Tibial nerve (tissue), 4 donors: ENCODE data around the gene XPOT. TPM values are rescaled to one million over a fixed set of nuclear protein-coding genes. Genes with fewer than 3 reads are reported as not detected.

ENCODE experiments used
- DNase-seq, 2 donors: peaks; one replicate each; pipeline ENCODE4 v3.0.0-alpha.2; 2019; ENCODE audit warnings: low spot score in 2 of 2
- H3K27ac ChIP-seq, 4 donors: fragments of 200-600 bp; sonication (generic) in 3 of 4; one replicate each; pipeline ENCODE4 v1.5.1; 2017 to 2019; ENCODE audit warnings: mild to moderate bottlenecking in 1 of 4
- H3K27me3 ChIP-seq, 2 donors: fragments of 200-600 bp; sonication (generic) in 1 of 2; one replicate each; pipeline versions ENCODE4 v1.5.1 to v1.6.0; 2017 to 2019
- H3K36me3 ChIP-seq, 3 donors: fragments of 200-600 bp; sonication (generic); one replicate each; pipeline ENCODE4 v1.5.1; 2018 to 2019
- H3K4me1 ChIP-seq, 4 donors: fragments of 200-600 bp; sonication (generic) in 3 of 4; one replicate each; pipeline ENCODE4 v1.5.1; 2017 to 2019
- H3K4me3 ChIP-seq, 4 donors: fragments of 200-600 bp; sonication (generic) in 3 of 4; one replicate each; pipeline ENCODE4 v1.5.1; 2017 to 2019; ENCODE audit warnings: mild to moderate bottlenecking in 1 of 4, moderate library complexity in 1 of 4
- H3K9me3 ChIP-seq, 4 donors: fragments of 200-600 bp; sonication (generic) in 3 of 4; one replicate each; pipeline ENCODE4 v1.5.1; 2017 to 2019
- EP300 ChIP-seq, 2 donors: sonication (generic); formaldehyde crosslinking; IDR thresholded peaks; one replicate each; pipeline ENCODE4 v1.6.1; 2017; ENCODE audit warnings: antibody characterized with exemption in 2 of 2, mild to moderate bottlenecking in 1 of 2
- POLR2A ChIP-seq, 2 donors: fragments of 450-650 bp; IDR thresholded peaks; one replicate each; pipeline ENCODE4 v1.6.1; 2017; ENCODE audit warnings: antibody characterized with exemption in 2 of 2, mild to moderate bottlenecking in 2 of 2, moderate library complexity in 2 of 2
- WGBS, 2 donors: methylation state at CpG; one replicate each; pipeline ENCODE4 v1.1.5; 2018; 5-methylcytosine and 5-hydroxymethylcytosine counted together
- total RNA-seq, 4 donors: library from RNA; depleted of rRNA; stranded (reverse); fragments of >200 nt; gene quantifications; one replicate each; pipeline ENCODE4 v1.1.0, GENCODE V29; 2016
- TF ChIP-seq, protein P1 (sequence below), 5 experiments: fragments of 200-600 bp in 3 of 5; fragments of 450-650 bp in 2 of 5; sonication (generic) in 3 of 5; IDR thresholded peaks; one replicate each; pipeline ENCODE4 v1.5.1; 2016 to 2019; ENCODE audit warnings: antibody characterized with exemption in 5 of 5, mild to moderate bottlenecking in 3 of 5, moderate library complexity in 2 of 5

The XPOT gene
- total RNA-seq, 4 donors from 2014 or later: 42.6 to 53.3 (median 45.3) TPM

DNA sequence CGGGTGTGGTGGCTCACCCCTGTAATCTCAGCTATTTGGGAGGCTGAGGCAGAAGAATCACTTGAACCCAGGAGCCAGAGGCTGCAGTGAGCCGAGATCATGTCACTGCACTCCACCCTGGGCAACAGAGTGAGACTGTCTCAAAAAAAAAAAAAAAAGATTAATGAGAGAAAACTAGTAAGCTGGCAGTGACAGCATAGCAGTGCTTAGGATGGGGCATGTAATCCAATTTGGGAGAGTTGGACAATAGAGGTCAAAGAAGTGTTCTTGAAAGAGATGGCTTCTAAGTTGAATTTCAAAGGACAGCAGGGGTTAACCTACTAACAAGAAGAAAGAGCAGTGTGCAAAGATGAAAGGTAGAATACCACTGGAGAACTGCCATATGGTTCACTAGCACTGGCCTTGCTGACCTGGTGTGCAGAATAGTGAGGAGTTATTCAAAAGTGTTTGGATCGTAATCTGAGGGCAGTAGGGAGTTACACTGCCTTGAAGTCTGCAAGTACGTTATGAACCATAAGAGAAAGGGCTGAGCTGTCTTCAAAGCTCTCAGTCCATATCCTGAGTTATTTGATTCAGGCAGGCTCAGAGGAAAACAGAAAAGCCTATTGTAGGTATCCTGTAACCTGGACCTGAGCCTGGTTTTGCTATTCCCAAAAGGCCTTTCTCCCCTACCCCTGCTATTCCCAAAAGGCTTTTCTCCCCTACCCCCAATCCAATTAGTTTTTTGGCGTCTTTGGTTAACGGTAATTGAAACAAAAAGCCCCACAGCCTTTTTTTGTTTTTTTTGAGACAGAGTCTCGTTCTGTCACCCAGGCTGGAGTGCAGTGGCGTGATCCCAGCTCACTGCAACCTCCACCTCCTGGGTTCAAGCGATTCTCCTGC is 3.4 kb downstream of the XPOT start:
- TF ChIP-seq, protein P1, sequence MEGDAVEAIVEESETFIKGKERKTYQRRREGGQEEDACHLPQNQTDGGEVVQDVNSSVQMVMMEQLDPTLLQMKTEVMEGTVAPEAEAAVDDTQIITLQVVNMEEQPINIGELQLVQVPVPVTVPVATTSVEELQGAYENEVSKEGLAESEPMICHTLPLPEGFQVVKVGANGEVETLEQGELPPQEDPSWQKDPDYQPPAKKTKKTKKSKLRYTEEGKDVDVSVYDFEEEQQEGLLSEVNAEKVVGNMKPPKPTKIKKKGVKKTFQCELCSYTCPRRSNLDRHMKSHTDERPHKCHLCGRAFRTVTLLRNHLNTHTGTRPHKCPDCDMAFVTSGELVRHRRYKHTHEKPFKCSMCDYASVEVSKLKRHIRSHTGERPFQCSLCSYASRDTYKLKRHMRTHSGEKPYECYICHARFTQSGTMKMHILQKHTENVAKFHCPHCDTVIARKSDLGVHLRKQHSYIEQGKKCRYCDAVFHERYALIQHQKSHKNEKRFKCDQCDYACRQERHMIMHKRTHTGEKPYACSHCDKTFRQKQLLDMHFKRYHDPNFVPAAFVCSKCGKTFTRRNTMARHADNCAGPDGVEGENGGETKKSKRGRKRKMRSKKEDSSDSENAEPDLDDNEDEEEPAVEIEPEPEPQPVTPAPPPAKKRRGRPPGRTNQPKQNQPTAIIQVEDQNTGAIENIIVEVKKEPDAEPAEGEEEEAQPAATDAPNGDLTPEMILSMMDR (IDR thresholded peaks at IDR 0.05): no peak
- TF ChIP-seq EP300 (IDR thresholded peaks at IDR 0.05): no peak

DNA sequence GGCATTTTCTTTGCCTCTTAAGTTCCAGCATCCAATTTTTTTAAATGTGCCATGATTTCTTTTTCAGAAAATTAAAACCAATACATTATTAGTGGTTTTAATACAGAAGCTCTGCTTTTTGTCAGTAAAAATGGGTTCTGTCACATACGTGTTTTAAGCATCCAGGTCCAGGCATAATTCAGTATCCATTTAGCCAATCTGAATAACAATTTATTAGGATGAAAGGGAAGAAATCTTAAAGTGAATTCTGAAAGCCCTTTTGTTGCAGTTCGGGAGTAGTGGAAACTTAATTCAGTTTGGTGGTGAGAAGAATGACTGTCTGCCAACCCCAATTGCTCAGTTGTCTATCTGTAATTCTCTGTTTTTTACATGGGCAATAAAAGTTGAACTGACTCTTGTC is 7.2 kb downstream of the XPOT start:
- Histone ChIP-seq H3K27me3 (no peaks in the 10 kb centered on the region), H3K27ac (no peak overlapping the region), H3K36me3 (peaks cover 0 to 55% (median 2%) of the 10 kb centered on the region in 3 donors), H3K9me3 (no peaks in the 10 kb centered on the region), H3K4me3 (no peak overlapping the region), H3K4me1 (peaks cover 0 to 20% (median 0%) of the 10 kb centered on the region in 4 donors)
- TF ChIP-seq EP300 (IDR thresholded peaks at IDR 0.05) (no peak), POLR2A (IDR thresholded peaks at IDR 0.05) (no peak)
- TF ChIP-seq, protein P1 (IDR thresholded peaks at IDR 0.05): no peak
- WGBS, 2 donors: 56 to 65% methylated on average over 2 of the region's 2 CpGs
- no peak for DNase-seq

More for the DNA sequence above, 3.4 kb downstream of the XPOT start:
- 74 to 76% methylated on average over 9 of the region's 9 CpGs for WGBS, 2 donors
- peaks cover 0 to 39% (median 8%) of the 10 kb centered on the region in 4 donors for H3K4me1 ChIP-seq
- H3K36me3 ChIP-seq: peaks cover 0 to 16% (median 2%) of the 10 kb centered on the region in 3 donors
- no peak overlapping the region for H3K27ac ChIP-seq
- no peak overlapping the region for H3K4me3 ChIP-seq
- no peaks in the 10 kb centered on the region for H3K9me3 ChIP-seq
- DNase-seq: no peak
- H3K27me3 ChIP-seq: no peaks in the 10 kb centered on the region

DNA sequence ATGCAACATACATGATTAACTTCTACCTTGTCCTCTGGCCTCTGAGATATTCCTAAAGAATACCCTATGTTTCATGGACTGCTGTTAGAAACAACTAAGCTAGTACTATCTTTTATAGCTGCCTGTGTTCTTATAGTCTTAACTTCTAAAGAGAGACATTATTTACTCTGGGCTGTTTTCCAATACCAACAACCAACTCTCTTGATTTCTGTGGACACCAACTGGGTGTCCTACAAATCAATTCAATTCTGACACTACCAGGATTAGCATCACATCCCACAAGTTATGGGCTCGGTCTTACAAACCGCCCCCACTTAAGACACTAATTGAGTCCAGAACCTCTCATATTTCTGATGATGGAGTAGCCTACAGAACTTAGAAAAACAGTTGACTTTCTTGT is 8.3 kb downstream of the XPOT start:
- Histone ChIP-seq H3K27ac (no peak overlapping the region), H3K36me3 (peaks cover 2 to 65% (median 7%) of the 10 kb centered on the region in 3 donors), H3K27me3 (no peaks in the 10 kb centered on the region), H3K9me3 (no peaks in the 10 kb centered on the region), H3K4me3 (no peak overlapping the region), H3K4me1 (peaks cover 0 to 15% (median 0%) of the 10 kb centered on the region in 4 donors)
- 79 to 86% methylated on average over 2 of the region's 2 CpGs for WGBS, 2 donors
- TF ChIP-seq POLR2A (IDR thresholded peaks at IDR 0.05) (no peak), EP300 (IDR thresholded peaks at IDR 0.05) (no peak)
- TF ChIP-seq, protein P1 (IDR thresholded peaks at IDR 0.05): no peak
- DNase-seq: no peak

DNA sequence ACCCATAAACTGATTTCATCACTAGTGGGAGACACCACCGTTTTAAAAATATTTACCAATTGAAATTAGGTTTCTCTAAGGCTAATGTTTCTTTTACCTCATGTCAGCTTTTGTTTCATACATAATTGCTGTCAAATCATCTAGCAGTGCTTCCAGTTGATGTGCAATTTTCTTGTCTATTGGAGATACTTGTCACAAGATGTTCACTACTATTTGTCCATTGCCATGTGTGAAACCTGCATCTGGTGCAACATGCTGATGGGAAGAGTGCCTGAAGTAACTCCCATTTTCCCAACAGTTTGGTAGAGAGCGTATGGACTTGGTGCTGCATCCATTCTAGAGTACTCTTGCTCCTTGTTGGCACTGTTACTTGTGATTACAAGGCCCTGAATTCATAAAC is 9.7 kb downstream of the XPOT start:
- no peaks in the 10 kb centered on the region for H3K9me3 ChIP-seq
- peaks cover 0 to 3% (median 0%) of the 10 kb centered on the region in 4 donors for H3K4me1 ChIP-seq
- no peak overlapping the region for H3K4me3 ChIP-seq
- H3K27ac ChIP-seq: no peak overlapping the region
- no peaks in the 10 kb centered on the region for H3K27me3 ChIP-seq
- H3K36me3 ChIP-seq: peaks cover 2 to 78% (median 7%) of the 10 kb centered on the region in 3 donors
- 88 to 89% methylated on average over 2 of the region's 2 CpGs for WGBS, 2 donors
- TF ChIP-seq, protein P1 (IDR thresholded peaks at IDR 0.05): no peak
- no peak for TF ChIP-seq POLR2A (IDR thresholded peaks at IDR 0.05)
- TF ChIP-seq EP300 (IDR thresholded peaks at IDR 0.05): no peak
- DNase-seq: no peak

DNA sequence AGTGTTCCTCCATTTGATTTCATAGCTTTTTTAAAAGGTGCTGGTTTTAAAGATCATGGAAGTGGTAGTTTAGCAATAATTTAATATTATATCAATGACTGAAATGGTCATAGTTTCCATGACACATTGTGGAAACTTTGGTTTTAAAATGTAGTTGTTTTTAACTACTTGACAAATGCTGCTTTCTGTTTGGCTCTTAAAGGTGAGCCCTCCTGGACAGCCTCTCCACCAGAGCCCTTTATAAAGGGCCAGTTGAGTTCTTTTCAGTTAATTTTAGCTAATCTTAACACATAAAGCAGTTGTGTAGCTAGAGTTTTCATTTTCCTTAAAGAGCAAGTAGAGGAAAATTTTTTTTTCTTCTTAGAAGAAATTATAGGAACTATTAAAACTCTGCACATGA is 14.0 kb downstream of the XPOT start:
- DNase-seq: no peak
- no peak overlapping the region for H3K27ac ChIP-seq
- H3K4me3 ChIP-seq: no peak overlapping the region
- no peaks in the 10 kb centered on the region for H3K27me3 ChIP-seq
- peaks cover 3 to 97% (median 17%) of the 10 kb centered on the region in 3 donors for H3K36me3 ChIP-seq
- no peaks in the 10 kb centered on the region for H3K4me1 ChIP-seq
- TF ChIP-seq, protein P1 (IDR thresholded peaks at IDR 0.05): no peak
- no peak for TF ChIP-seq EP300 (IDR thresholded peaks at IDR 0.05)
- TF ChIP-seq POLR2A (IDR thresholded peaks at IDR 0.05): no peak
- H3K9me3 ChIP-seq: no peaks in the 10 kb centered on the region
